ENCODE results near the gene SARNP.

DNA sequence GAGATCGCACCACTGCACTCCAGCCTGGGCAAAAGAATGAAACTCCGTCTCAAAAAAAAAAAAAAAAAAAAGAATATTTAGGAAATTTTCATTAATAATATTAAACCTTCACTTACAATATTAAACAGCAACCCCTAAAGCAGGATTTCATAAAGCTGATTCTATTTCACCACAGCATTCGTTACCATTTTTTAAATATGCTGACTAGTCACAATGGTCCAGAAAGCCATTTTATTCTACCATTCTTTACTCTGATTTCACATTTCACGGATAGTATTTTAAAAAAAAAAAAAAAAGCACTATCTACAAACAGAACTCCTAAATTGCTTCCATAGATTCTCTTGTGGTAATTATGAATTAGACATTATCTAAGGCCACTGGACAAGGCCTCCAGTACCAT lies 27.6 kb downstream of the SARNP start:
- no peak for TF ChIP-seq CTCF (IDR thresholded peaks at IDR 0.05; ENCODE audit: low read depth, low read length, missing input control)
- TF ChIP-seq MAX (IDR thresholded peaks at IDR 0.05): no peak
- no peak for TF ChIP-seq JUND (IDR thresholded peaks at IDR 0.05)
- TF ChIP-seq EGR1 (IDR thresholded peaks at IDR 0.05; ENCODE audit: low read depth in 2 of 2): no peak
- TF ChIP-seq NR2F2 (IDR thresholded peaks at IDR 0.05): no peak
- no peak for TF ChIP-seq RAD21 (IDR thresholded peaks at IDR 0.05)
- TF ChIP-seq TAF1 (conservative IDR thresholded peaks at IDR 0.05): no peak
- no peak for TF ChIP-seq HNF4G (IDR thresholded peaks at IDR 0.05)
- no peak for TF ChIP-seq FOXA1 (IDR thresholded peaks at IDR 0.05)
